Trophoblast cell (in vitro differentiated cells and primary cell): ENCODE measurements around the gene COL11A2.
A peak's percentile ranks its signal among the peaks of the same experiment; 100 is the strongest.

Source experiments
- DNase-seq, 2 donors: peaks; one replicate each; pipeline ENCODE4 v3.0.0-alpha.2; 2016
- H2AFZ ChIP-seq: 2 replicates; pipeline ENCODE4 v1.6.1; 2013; ENCODE audit warnings: low read length, moderate library complexity, mild to moderate bottlenecking; ENCODE audit not compliant: insufficient read depth, poor library complexity
- H2AK5ac ChIP-seq: 2 replicates; pipeline ENCODE4 v1.6.1; 2013; ENCODE audit warnings: mild to moderate bottlenecking, low read length
- H2BK120ac ChIP-seq: 2 replicates; pipeline ENCODE4 v1.6.1; 2013; ENCODE audit warnings: low read length, mild to moderate bottlenecking, moderate library complexity; ENCODE audit not compliant: insufficient read depth, poor library complexity
- H2BK12ac ChIP-seq: 2 replicates; pipeline ENCODE4 v1.6.1; 2013; ENCODE audit warnings: mild to moderate bottlenecking, low read length, moderate library complexity
- H2BK5ac ChIP-seq: 2 replicates; pipeline ENCODE4 v1.6.1; 2013; ENCODE audit warnings: low read length, low read depth, moderate library complexity, mild to moderate bottlenecking; ENCODE audit not compliant: poor library complexity
- H3K14ac ChIP-seq: 2 replicates; pipeline ENCODE4 v1.6.1; 2013; ENCODE audit warnings: mild to moderate bottlenecking, low read length
- H3K18ac ChIP-seq: 2 replicates; pipeline ENCODE4 v1.6.1; 2013; ENCODE audit warnings: mild to moderate bottlenecking, low read length
- H3K23ac ChIP-seq: 2 replicates; pipeline ENCODE4 v1.6.1; 2013; ENCODE audit warnings: low read length
- H3K27ac ChIP-seq: 2 replicates; pipeline ENCODE4 v1.5.1; 2013; ENCODE audit warnings: low read depth, mild to moderate bottlenecking, inconsistent platforms, low read length, moderate library complexity
- H3K27me3 ChIP-seq: 2 replicates; pipeline ENCODE4 v1.6.1; 2013; ENCODE audit warnings: inconsistent platforms, mild to moderate bottlenecking, low read length, moderate library complexity; ENCODE audit not compliant: insufficient read depth
- H3K36me3 ChIP-seq, 2 experiments: 1 replicate in 1 of 2; 2 replicates in 1 of 2; pipeline ENCODE4 v1.6.1; 2013; ENCODE audit warnings: low read length in 2 of 2, mild to moderate bottlenecking in 2 of 2, moderate library complexity in 1 of 2; ENCODE audit not compliant: insufficient read depth in 2 of 2, control insufficient read depth in 1 of 2
- H3K4ac ChIP-seq: 2 replicates; pipeline ENCODE4 v1.6.1; 2013; ENCODE audit warnings: low read depth, mild to moderate bottlenecking, low read length, moderate library complexity
- H3K4me1 ChIP-seq, 2 experiments: 1 replicate in 1 of 2; 2 replicates in 1 of 2; pipeline ENCODE4 v1.6.1; 2013; ENCODE audit warnings: low read length in 2 of 2, mild to moderate bottlenecking in 2 of 2, moderate library complexity in 1 of 2; ENCODE audit not compliant: insufficient read depth in 2 of 2, control insufficient read depth in 1 of 2
- H3K4me2 ChIP-seq: 2 replicates; pipeline ENCODE4 v1.6.1; 2013; ENCODE audit warnings: inconsistent platforms, mild to moderate bottlenecking, low read length, moderate library complexity
- H3K4me3 ChIP-seq: 2 replicates; pipeline ENCODE4 v1.5.1; 2013; ENCODE audit warnings: mild to moderate bottlenecking, low read depth, low read length, inconsistent platforms
- H3K79me1 ChIP-seq: one replicate; pipeline ENCODE4 v1.6.1; 2013; ENCODE audit warnings: low read length
- H3K79me2 ChIP-seq: 2 replicates; pipeline ENCODE4 v1.6.1; 2013; ENCODE audit warnings: low read length, mild to moderate bottlenecking; ENCODE audit not compliant: control insufficient read depth, insufficient read depth, poor library complexity
- H3K9ac ChIP-seq: 2 replicates; pipeline ENCODE4 v1.6.1; 2013; ENCODE audit warnings: mild to moderate bottlenecking, low read length
- H3K9me3 ChIP-seq: 2 replicates; pipeline ENCODE4 v1.6.1; 2013; ENCODE audit warnings: low read depth, mild to moderate bottlenecking, control low read depth, inconsistent platforms, low read length; ENCODE audit not compliant: insufficient read depth
- H4K12ac ChIP-seq: 2 replicates; pipeline ENCODE4 v1.6.1; 2013; ENCODE audit warnings: low read depth, mild to moderate bottlenecking, low read length, moderate library complexity
- H4K8ac ChIP-seq: 2 replicates; pipeline ENCODE4 v1.6.1; 2013; ENCODE audit warnings: low read depth, mild to moderate bottlenecking, low read length, moderate library complexity
- H4K91ac ChIP-seq: one replicate; pipeline ENCODE4 v1.6.1; 2013; ENCODE audit warnings: low read depth, mild to moderate bottlenecking, low read length, moderate library complexity
- WGBS: extraction: QIAGEN DNeasy Blood & Tissue Kit; methylation state at CpG from one replicate; pipeline ENCODE4 v1.1.7; 2013; ENCODE audit warnings: missing lambda C conversion rate; ENCODE audit not compliant: insufficient read length, insufficient coverage; ENCODE audit errors: extremely low coverage; 5-methylcytosine and 5-hydroxymethylcytosine counted together

Gene COL11A2

GRCh38 chr6:33185190-33185589, 7.1 kb downstream of the COL11A2 start:
- H3K79me2 ChIP-seq: no peaks in the 10 kb centered on the region
- H3K79me1 ChIP-seq: no peaks in the 10 kb centered on the region
- no peak overlapping the region for H2BK120ac ChIP-seq
- no peak overlapping the region for H3K23ac ChIP-seq
- no peak overlapping the region for H3K9ac ChIP-seq
- H3K14ac ChIP-seq: no peak overlapping the region
- no peak for DNase-seq
- H3K27me3 ChIP-seq: peaks cover 2% of the 10 kb centered on the region
- no peak overlapping the region for H4K91ac ChIP-seq
- H3K36me3 ChIP-seq: no peaks in the 10 kb centered on the region
- H3K4ac ChIP-seq: no peak overlapping the region
- no peaks in the 10 kb centered on the region for H3K9me3 ChIP-seq
- no peak overlapping the region for H2AK5ac ChIP-seq
- H3K18ac ChIP-seq: no peak overlapping the region
- no peak overlapping the region for H2BK5ac ChIP-seq
- H3K27ac ChIP-seq: no peak overlapping the region
- H3K4me2 ChIP-seq: no peak overlapping the region
- H4K8ac ChIP-seq: no peak overlapping the region
- H2AFZ ChIP-seq: no peak overlapping the region
- WGBS: no CpG with 5 or more reads among the region's 9 CpGs
- H3K4me1 ChIP-seq: no peaks in the 10 kb centered on the region
- no peak overlapping the region for H2BK12ac ChIP-seq
- no peak overlapping the region for H4K12ac ChIP-seq
- no peak overlapping the region for H3K4me3 ChIP-seq

DNA sequence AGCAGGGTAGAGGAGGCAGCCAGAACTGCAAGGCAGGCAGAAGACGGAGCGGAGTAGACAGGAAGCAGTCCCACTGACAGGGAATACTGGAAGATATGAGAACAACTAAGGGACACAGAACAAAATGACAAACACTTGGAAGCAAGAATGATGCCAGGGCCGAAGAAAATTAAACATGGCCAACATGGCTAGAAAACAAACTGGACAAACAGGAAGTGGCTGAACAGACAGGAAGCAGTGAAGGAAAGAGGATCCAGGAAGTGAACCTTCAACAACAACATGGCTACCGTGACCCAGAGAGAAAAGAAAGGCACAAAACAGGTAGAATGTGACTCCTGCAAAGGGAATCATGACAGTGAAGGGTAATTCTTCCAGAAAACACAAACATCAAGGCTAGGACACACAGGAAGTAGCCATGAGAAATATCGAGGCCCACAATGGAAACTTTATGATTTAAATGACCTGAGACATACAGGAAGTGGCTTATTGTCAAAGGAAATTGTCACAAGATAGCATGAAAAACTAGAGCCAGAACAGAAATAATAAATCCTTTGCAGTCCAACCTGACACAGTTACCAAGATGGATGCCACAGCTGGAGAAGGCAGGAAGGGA, 9.1 kb downstream of the COL11A2 start:
- Histone ChIP-seq H3K9ac (no peak overlapping the region), H2BK12ac (no peak overlapping the region), H4K12ac (no peak overlapping the region), H3K27ac (no peak overlapping the region), H3K9me3 (no peaks in the 10 kb centered on the region), H3K4me1 (no peaks in the 10 kb centered on the region), H2AFZ (peak overlapping the region; percentile 63), H2BK5ac (no peak overlapping the region), H2BK120ac (no peak overlapping the region), H3K23ac (no peak overlapping the region), H3K4ac (no peak overlapping the region), H2AK5ac (no peak overlapping the region), H3K4me2 (no peak overlapping the region), H3K79me1 (no peaks in the 10 kb centered on the region), H4K8ac (peak overlapping the region; percentile 76), H3K18ac (no peak overlapping the region), H3K14ac (no peak overlapping the region), H3K79me2 (no peaks in the 10 kb centered on the region), H3K4me3 (no peak overlapping the region), H3K36me3 (no peaks in the 10 kb centered on the region), H4K91ac (no peak overlapping the region), H3K27me3 (no peaks in the 10 kb centered on the region)
- no peak for DNase-seq
- WGBS: no CpG with 5 or more reads among the region's 5 CpGs

- H2BK5ac ChIP-seq: no peak overlapping the region
- no peak overlapping the region for H3K4ac ChIP-seq
- DNase-seq: no peak
- H3K27me3 ChIP-seq: no peaks in the 10 kb centered on the region
- H4K8ac ChIP-seq: no peak overlapping the region
- no peak overlapping the region for H2BK120ac ChIP-seq
- no peaks in the 10 kb centered on the region for H3K9me3 ChIP-seq
- H4K91ac ChIP-seq: no peak overlapping the region
- no peak overlapping the region for H4K12ac ChIP-seq
- no peaks in the 10 kb centered on the region for H3K36me3 ChIP-seq
- H3K4me1 ChIP-seq: no peaks in the 10 kb centered on the region
- no peaks in the 10 kb centered on the region for H3K79me2 ChIP-seq
- H2BK12ac ChIP-seq: no peak overlapping the region
- no CpG with 5 or more reads among the region's 7 CpGs for WGBS
- H3K79me1 ChIP-seq: no peaks in the 10 kb centered on the region
- no peak overlapping the region for H2AFZ ChIP-seq
- H3K18ac ChIP-seq: no peak overlapping the region
- no peak overlapping the region for H3K9ac ChIP-seq
- H3K4me2 ChIP-seq: no peak overlapping the region
- H3K4me3 ChIP-seq: no peak overlapping the region
- H2AK5ac ChIP-seq: no peak overlapping the region
- no peak overlapping the region for H3K14ac ChIP-seq
- H3K23ac ChIP-seq: no peak overlapping the region
- no peak overlapping the region for H3K27ac ChIP-seq
Observed at GRCh38 chr6:33181141-33181540, 11.1 kb downstream of the COL11A2 start.

DNA sequence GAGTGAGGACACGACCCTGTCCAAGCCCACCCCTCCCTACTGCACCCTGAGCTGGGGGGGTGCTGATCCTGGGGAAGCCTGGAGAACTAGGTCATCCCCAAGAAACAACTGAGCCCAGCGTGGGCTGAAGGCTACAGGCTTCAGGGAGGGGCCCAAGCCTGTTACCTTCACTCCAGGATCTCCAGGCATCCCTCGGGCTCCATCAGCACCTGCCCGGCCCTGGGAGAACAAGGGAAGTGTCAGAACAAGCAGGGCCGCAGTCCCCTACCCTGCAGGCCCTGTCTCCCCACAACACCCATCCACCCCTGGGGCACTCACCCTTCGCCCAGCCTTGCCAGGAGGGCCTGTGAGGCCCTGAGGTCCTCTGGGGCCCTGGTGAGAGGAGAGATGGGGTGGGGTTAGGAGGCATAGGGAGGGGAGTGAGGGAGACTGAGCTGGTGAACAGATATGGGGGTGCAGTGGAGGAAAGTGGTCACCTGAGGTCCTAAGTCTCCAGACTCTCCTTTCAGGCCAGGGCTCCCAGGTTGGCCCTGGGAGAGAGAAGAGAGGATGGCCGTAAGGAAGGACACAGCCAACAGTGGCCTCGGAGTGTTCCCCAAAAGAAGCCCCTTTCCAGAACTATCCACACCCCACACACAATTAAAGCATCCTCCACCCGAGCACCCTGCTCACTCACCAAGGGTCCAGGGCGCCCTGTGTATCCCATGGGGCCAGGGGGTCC, 13.4 kb downstream of the COL11A2 start:
- Histone ChIP-seq H2BK12ac (no peak overlapping the region), H2BK5ac (no peak overlapping the region), H3K36me3 (no peaks in the 10 kb centered on the region), H3K14ac (no peak overlapping the region), H3K4me3 (no peak overlapping the region), H3K9ac (no peak overlapping the region), H3K27me3 (no peaks in the 10 kb centered on the region), H3K79me2 (no peaks in the 10 kb centered on the region), H3K4me2 (no peak overlapping the region), H3K9me3 (no peaks in the 10 kb centered on the region), H3K79me1 (no peaks in the 10 kb centered on the region), H2BK120ac (no peak overlapping the region), H2AFZ (no peak overlapping the region), H3K4ac (no peak overlapping the region), H2AK5ac (no peak overlapping the region), H3K27ac (no peak overlapping the region), H3K4me1 (no peaks in the 10 kb centered on the region), H4K8ac (no peak overlapping the region), H4K12ac (no peak overlapping the region), H3K18ac (no peak overlapping the region), H3K23ac (no peak overlapping the region), H4K91ac (no peak overlapping the region)
- DNase-seq: no peak
- no CpG with 5 or more reads among the region's 10 CpGs for WGBS
